Heart right ventricle (tissue), 16 donors: Measurements from ENCODE around the gene CACNA2D2. TPM values are rescaled to one million over a fixed set of nuclear protein-coding genes. Genes with fewer than 3 reads are reported as not detected.

Experiments
- ATAC-seq, 8 donors: fragments of 200-7000 bp; cut with Tn5 transposase; one replicate each; pipeline ENCODE4 v1.9.1; 2020; ENCODE audit warnings: mild to moderate bottlenecking in 8 of 8, moderate library complexity in 8 of 8, moderate number of reproducible peaks in 1 of 8
- DNase-seq, 2 donors: peaks; one replicate each; pipeline ENCODE4 v3.0.0-alpha.2; 2020
- H3K27ac ChIP-seq, 10 donors: fragments of 200-600 bp; sonication (generic) in 2 of 10; one replicate each; pipeline versions ENCODE4 v1.5.0 to v1.8.0; 2020 to 2022; ENCODE audit warnings: mild to moderate bottlenecking in 3 of 10
- H3K27me3 ChIP-seq, 7 donors: fragments of 200-600 bp; one replicate each; pipeline ENCODE4 v1.8.0; 2021 to 2022; ENCODE audit warnings: mild to moderate bottlenecking in 2 of 7
- H3K36me3 ChIP-seq, 9 donors: fragments of 200-600 bp; sonication (generic) in 1 of 9; one replicate each; pipeline versions ENCODE4 v1.5.0 to v1.8.0; 2020 to 2022; ENCODE audit warnings: mild to moderate bottlenecking in 2 of 9
- H3K4me1 ChIP-seq, 9 donors: fragments of 200-600 bp; sonication (generic) in 1 of 9; one replicate each; pipeline versions ENCODE4 v1.5.0 to v1.8.0; 2020 to 2022; ENCODE audit warnings: mild to moderate bottlenecking in 4 of 9
- H3K4me3 ChIP-seq, 10 donors: fragments of 200-600 bp; sonication (generic) in 2 of 10; one replicate each; pipeline versions ENCODE4 v1.5.0 to v1.8.0; 2020 to 2022; ENCODE audit warnings: mild to moderate bottlenecking in 7 of 10, moderate library complexity in 2 of 10
- H3K9me3 ChIP-seq, 11 donors: fragments of 200-600 bp in 10 of 11; sonication (generic) in 2 of 11; one replicate each; pipeline versions ENCODE4 v1.5.0 to v1.8.0; 2013 to 2022; ENCODE audit warnings: mild to moderate bottlenecking in 2 of 11, control low read depth in 1 of 11, moderate library complexity in 1 of 11
- CTCF ChIP-seq, 9 donors: fragments of 200-600 bp; sonication (generic) in 2 of 9; IDR thresholded peaks; one replicate each; pipeline versions ENCODE4 v1.5.0 to v1.8.0; 2021 to 2022; ENCODE audit warnings: antibody characterized with exemption in 9 of 9, mild to moderate bottlenecking in 5 of 9, moderate library complexity in 1 of 9
- WGBS, 2 donors: extraction: QIAGEN DNeasy Blood & Tissue Kit; methylation state at CpG; one replicate each; pipeline ENCODE4 v1.1.7; 2013; ENCODE audit warnings: inconsistent platforms in 1 of 2; 5-methylcytosine and 5-hydroxymethylcytosine counted together
- intact Hi-C, 10 donors: fragments of 100-400 bp; cut with DNase I; formaldehyde crosslinking; loops; one replicate each; pipeline versions ENCODE4 v1.11.1 to v1.14.2; 2022
- polyA plus RNA-seq, 2 donors: library from polyadenylated mRNA; stranded (reverse); fragments of 200-250 nt; gene quantifications; one replicate each; pipeline ENCODE4 v1.2.3, GENCODE V29; 2013
- total RNA-seq, 10 donors: library from RNA; stranded (reverse); fragmentation: NEBNext Ultra II Directional in 3 of 10; extraction: Animal tissue kit (Norgen Biotek cat#: 25700) in 3 of 10; gene quantifications; one replicate each; pipeline versions ENCODE4 v1.2.1 to v1.2.4, GENCODE V29; 2021 to 2023
- donor health status: Arrhythmogenic right ventricular cardiomyopathy.
- donor health status: ischemic (EF 13 %, LVEDD 7.1; RV severe dilation, severe dysfunction).
- donor health status: healthy with polysubstance abuse.
- donor health status: DM: no; HTN: yes; CAD: no.
- donor health status: DM: no; HTN: no; CAD: no.
- donor health status: ischemic (EF 25% LVEDD 6.9; RV normal size, moderate dysfunction).
- donor health status: ischemic (EF 25% LVEDD 5.7; RV mildly dilated, moderate dysfunction).
- donor health status: healthy.
- donor health status: DM: yes; HTN: yes; CAD: no.
- donor health status: Ischemic cardiomyopathy.
- donor health status: ischemic (EF 35%, LVEDD 5.7; RV mildly dilated, moderate dysfunction).
- donor health status: nonischemic (EF 11% LVEDD 7.7; RV severe dilation, severe dysfunction).
- donor health status: DM: yes; HTN: yes; CAD: no.
- donor health status: PGD.
- donor health status: ischemic (EF 29% LVEDD 5.4; RV normal size, mild dysfunction).
- donor health status: nonischemic (EF 23%, LVEDD 6.1; RV moderate dilation, normal function).

CACNA2D2 gene
- total and polyA plus RNA-seq, 12 donors, result 0.42 to 3.9 (median 2.4) TPM

DNA sequence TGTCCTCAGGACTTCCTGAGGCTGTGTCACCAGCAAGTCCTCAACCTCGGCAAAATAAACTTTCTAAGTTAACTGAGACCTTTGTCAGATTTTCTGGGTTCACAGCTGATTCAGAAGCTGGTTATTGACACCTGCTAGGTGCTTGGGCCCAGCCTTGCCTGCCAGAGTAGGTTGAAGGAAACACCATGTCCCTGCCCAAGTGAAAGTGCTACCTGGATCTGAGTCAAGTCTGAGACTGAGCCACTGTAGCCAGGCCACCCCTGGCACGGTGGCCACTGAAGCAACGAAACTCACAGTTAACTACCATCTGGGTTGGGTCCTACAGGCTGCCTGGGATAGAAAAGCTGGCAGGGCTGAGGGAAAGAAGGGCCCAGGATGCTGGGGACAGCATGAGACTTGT, 189.1 kb downstream of the CACNA2D2 start:
- no peak for TF ChIP-seq CTCF (IDR thresholded peaks at IDR 0.05)
- intact Hi-C loops, result no loop called here
- no peak overlapping the region for H3K4me3 ChIP-seq
- peaks cover 8 to 39% (median 27%) of the 10 kb centered on the region in 9 donors for H3K4me1 ChIP-seq
- H3K36me3 ChIP-seq, result peaks cover 0 to 54% (median 33%) of the 10 kb centered on the region in 9 donors
- DNase-seq (no peak), ATAC-seq (peak in 2 of 8 donors; percentile 4 to 14)
- peak overlapping the region in 2 of 10 donors; percentile 4 to 44 for H3K27ac ChIP-seq
- 58 to 83% methylated on average over 3 of the region's 3 CpGs for WGBS, 2 donors
- no peaks in the 10 kb centered on the region for H3K27me3 ChIP-seq
- no peaks in the 10 kb centered on the region for H3K9me3 ChIP-seq

Other genes with a start within 250 kb of the CACNA2D2 start
- 10 to 100 TPM; 14.9 to 28.8 (median 21.9) TPM for gene SEMA3B, start 234.5 kb downstream of the CACNA2D2 start, total RNA-seq
- 10 to 100 TPM; 21.2 to 46.7 TPM for gene SEMA3B, start 234.5 kb downstream of the CACNA2D2 start, polyA plus RNA-seq
- gene LSMEM2, start 224.5 kb downstream of the CACNA2D2 start, total RNA-seq, result 10 to 100 TPM; 13.2 to 45.2 (median 33.2) TPM
- gene LSMEM2, start 224.5 kb downstream of the CACNA2D2 start, polyA plus RNA-seq, result 10 to 100 TPM in 1 of 2 donors, 1 to 10 TPM in 1; 1.9 to 26.3 TPM
- gene IFRD2, start 211.2 kb downstream of the CACNA2D2 start, total RNA-seq, result 10 to 100 TPM; 45.3 to 96.2 (median 54.1) TPM
- 100 to 1,000 TPM in 1 of 2 donors, 10 to 100 TPM in 1; 88.1 to 123 TPM for gene IFRD2, start 211.2 kb downstream of the CACNA2D2 start, polyA plus RNA-seq
- gene HYAL3, start 204.2 kb downstream of the CACNA2D2 start, total RNA-seq, result 1 to 10 TPM in 8 of 10 donors, under 1 TPM in 2; 0.80 to 3.0 (median 1.9) TPM
- gene HYAL3, start 204.2 kb downstream of the CACNA2D2 start, polyA plus RNA-seq, result 1 to 10 TPM; 2.0 to 2.8 TPM
- 10 to 100 TPM in 1 of 10 donors, 1 to 10 TPM in 9; 7.7 to 11.1 (median 8.2) TPM for gene NAA80, start 204.2 kb downstream of the CACNA2D2 start, total RNA-seq
- 10 to 100 TPM in 1 of 2 donors, 1 to 10 TPM in 1; 6.4 to 13.5 TPM for gene NAA80, start 204.2 kb downstream of the CACNA2D2 start, polyA plus RNA-seq
- 100 to 1,000 TPM in 1 of 10 donors, 10 to 100 TPM in 9; 48.8 to 120 (median 66.7) TPM for gene HYAL1, start 200.1 kb downstream of the CACNA2D2 start, total RNA-seq
- 10 to 100 TPM; 41.0 to 70.5 TPM for gene HYAL1, start 200.1 kb downstream of the CACNA2D2 start, polyA plus RNA-seq
- gene HYAL2, start 180.9 kb downstream of the CACNA2D2 start, total RNA-seq, result 10 to 100 TPM; 25.1 to 94.0 (median 35.2) TPM
- gene HYAL2, start 180.9 kb downstream of the CACNA2D2 start, polyA plus RNA-seq, result 100 to 1,000 TPM in 1 of 2 donors, 10 to 100 TPM in 1; 86.5 to 135 TPM
- gene TUSC2, start 175.4 kb downstream of the CACNA2D2 start, total RNA-seq, result 10 to 100 TPM; 23.7 to 34.9 (median 26.9) TPM
- gene TUSC2, start 175.4 kb downstream of the CACNA2D2 start, polyA plus RNA-seq, result 10 to 100 TPM; 27.4 to 59.1 TPM
- gene RASSF1, start 162.8 kb downstream of the CACNA2D2 start, total RNA-seq, result 10 to 100 TPM in 8 of 10 donors, 1 to 10 TPM in 2; 9.9 to 17.8 (median 11.9) TPM
- 10 to 100 TPM; 22.1 to 59.8 TPM for gene RASSF1, start 162.8 kb downstream of the CACNA2D2 start, polyA plus RNA-seq
- under 1 TPM in 3 of 10 donors, not detected in 7; 0.15 to 0.65 (median 0.22) TPM for gene ZMYND10, start 157.9 kb downstream of the CACNA2D2 start, total RNA-seq
- gene ZMYND10, start 157.9 kb downstream of the CACNA2D2 start, polyA plus RNA-seq, result under 1 TPM; 0.20 to 0.88 TPM
- gene NPRL2, start 152.9 kb downstream of the CACNA2D2 start, total RNA-seq, result 10 to 100 TPM; 13.0 to 23.6 (median 16.3) TPM
- gene NPRL2, start 152.9 kb downstream of the CACNA2D2 start, polyA plus RNA-seq, result 10 to 100 TPM; 15.5 to 29.8 TPM
- gene CYB561D2, start 152.8 kb downstream of the CACNA2D2 start, total RNA-seq, result 10 to 100 TPM in 1 of 10 donors, 1 to 10 TPM in 9; 3.9 to 10.9 (median 5.6) TPM
- 10 to 100 TPM in 1 of 2 donors, 1 to 10 TPM in 1; 8.1 to 21.8 TPM for gene CYB561D2, start 152.8 kb downstream of the CACNA2D2 start, polyA plus RNA-seq
- 10 to 100 TPM; 18.7 to 32.8 (median 24.2) TPM for gene TMEM115, start 144.1 kb downstream of the CACNA2D2 start, total RNA-seq
- 10 to 100 TPM; 18.1 to 47.6 TPM for gene TMEM115, start 144.1 kb downstream of the CACNA2D2 start, polyA plus RNA-seq
- gene C3orf18, start 64.1 kb upstream of the CACNA2D2 start, total RNA-seq, result 10 to 100 TPM; 31.6 to 49.9 (median 43.4) TPM
- 10 to 100 TPM; 19.9 to 28.7 TPM for gene C3orf18, start 64.1 kb upstream of the CACNA2D2 start, polyA plus RNA-seq
- 10 to 100 TPM; 10.6 to 19.0 (median 14.8) TPM for gene HEMK1, start 65.9 kb upstream of the CACNA2D2 start, total RNA-seq
- 10 to 100 TPM; 13.5 to 17.7 TPM for gene HEMK1, start 65.9 kb upstream of the CACNA2D2 start, polyA plus RNA-seq
- 100 to 1,000 TPM in 1 of 10 donors, 10 to 100 TPM in 6, 1 to 10 TPM in 3; 5.4 to 131 (median 24.0) TPM for gene CISH, start 108.1 kb upstream of the CACNA2D2 start, total RNA-seq
- 10 to 100 TPM in 1 of 2 donors, 1 to 10 TPM in 1; 8.9 to 21.1 TPM for gene CISH, start 108.1 kb upstream of the CACNA2D2 start, polyA plus RNA-seq
- gene MAPKAPK3, start 113.5 kb upstream of the CACNA2D2 start, total RNA-seq, result 100 to 1,000 TPM; 278 to 496 (median 334) TPM
- gene MAPKAPK3, start 113.5 kb upstream of the CACNA2D2 start, polyA plus RNA-seq, result 100 to 1,000 TPM; 134 to 225 TPM
- gene DOCK3, start 171.3 kb upstream of the CACNA2D2 start, total RNA-seq, result 1 to 10 TPM; 4.3 to 6.6 (median 4.7) TPM
- 1 to 10 TPM; 1.2 to 5.0 TPM for gene DOCK3, start 171.3 kb upstream of the CACNA2D2 start, polyA plus RNA-seq